ENCODE measurements around the gene MGAT3. TPM values are rescaled to one million over a fixed set of nuclear protein-coding genes. Genes with fewer than 3 reads are reported as not detected.

The MGAT3 gene
- total RNA-seq, 1 donor from 2014 or later, result 1.2 TPM

- Mint-ChIP-seq H3K27ac (peak overlapping the region; percentile 23), H3K4me1 (ENCODE audit: low read depth) (peaks cover 9% of the 10 kb centered on the region), H3K27me3 (ENCODE audit: insufficient read depth) (peaks cover 24% of the 10 kb centered on the region), H3K9me3 (no peaks in the 10 kb centered on the region), H3K4me3 (no peak overlapping the region), H3K36me3 (ENCODE audit: low read depth) (no peaks in the 10 kb centered on the region)
- no peak for DNase-seq (ENCODE audit: low spot score)
- intact Hi-C loops (cut with micrococcal nuclease), result no loop called here
Measured at GRCh38 chr22:39462443-39463221, 5.8 kb downstream of the MGAT3 start.

- DNase-seq (ENCODE audit: low spot score), result no peak
- Mint-ChIP-seq H3K27ac (no peak overlapping the region), H3K4me1 (ENCODE audit: low read depth) (peaks cover 9% of the 10 kb centered on the region), H3K4me3 (no peak overlapping the region), H3K36me3 (ENCODE audit: low read depth) (no peaks in the 10 kb centered on the region), H3K9me3 (no peaks in the 10 kb centered on the region), H3K27me3 (ENCODE audit: insufficient read depth) (peaks cover 20% of the 10 kb centered on the region)
- intact Hi-C loops (cut with micrococcal nuclease), result no loop called here
Measured at GRCh38 chr22:39463277-39463676, 6.5 kb downstream of the MGAT3 start.

- Mint-ChIP-seq H3K27ac (no peak overlapping the region), H3K4me3 (no peak overlapping the region)
- intact Hi-C loops (cut with micrococcal nuclease), result no loop called here
Measured at GRCh38 chr22:39463931-39464390, 7.1 kb downstream of the MGAT3 start.

GRCh38 chr22:39466228-39467006 is 9.6 kb downstream of the MGAT3 start:
- Mint-ChIP-seq H3K9me3 (no peaks in the 10 kb centered on the region), H3K4me3 (no peak overlapping the region), H3K36me3 (ENCODE audit: low read depth) (no peaks in the 10 kb centered on the region), H3K27ac (no peak overlapping the region), H3K27me3 (ENCODE audit: insufficient read depth) (no peaks in the 10 kb centered on the region), H3K4me1 (ENCODE audit: low read depth) (peaks cover 11% of the 10 kb centered on the region)
- DNase-seq (ENCODE audit: low spot score), result no peak
- intact Hi-C loops (cut with micrococcal nuclease), result no loop called here

More at GRCh38 chr22:39463931-39464390, 7.1 kb downstream of the MGAT3 start:
- DNase-seq (ENCODE audit: low spot score), result no peak
- Mint-ChIP-seq H3K27me3 (ENCODE audit: insufficient read depth) (peaks cover 13% of the 10 kb centered on the region), H3K4me1 (ENCODE audit: low read depth) (peaks cover 9% of the 10 kb centered on the region), H3K9me3 (no peaks in the 10 kb centered on the region), H3K36me3 (ENCODE audit: low read depth) (no peaks in the 10 kb centered on the region)

GRCh38 chr22:39467390-39467895 is 10.6 kb downstream of the MGAT3 start:
- intact Hi-C loops (cut with micrococcal nuclease), result no loop called here
- H3K4me3 Mint-ChIP-seq, result no peak overlapping the region
- H3K27ac Mint-ChIP-seq, result no peak overlapping the region
- no peaks in the 10 kb centered on the region for H3K9me3 Mint-ChIP-seq
- H3K27me3 Mint-ChIP-seq (ENCODE audit: insufficient read depth), result no peaks in the 10 kb centered on the region
- DNase-seq (ENCODE audit: low spot score), result no peak
- peaks cover 21% of the 10 kb centered on the region for H3K4me1 Mint-ChIP-seq (ENCODE audit: low read depth)
- H3K36me3 Mint-ChIP-seq (ENCODE audit: low read depth), result no peaks in the 10 kb centered on the region

GRCh38 chr22:39468487-39469325 is 11.9 kb downstream of the MGAT3 start:
- Mint-ChIP-seq H3K36me3 (ENCODE audit: low read depth) (no peaks in the 10 kb centered on the region), H3K27ac (no peak overlapping the region), H3K27me3 (ENCODE audit: insufficient read depth) (no peaks in the 10 kb centered on the region), H3K9me3 (no peaks in the 10 kb centered on the region), H3K4me1 (ENCODE audit: low read depth) (peaks cover 28% of the 10 kb centered on the region), H3K4me3 (no peak overlapping the region)
- intact Hi-C loops (cut with micrococcal nuclease), result no loop called here
- DNase-seq (ENCODE audit: low spot score), result no peak

- DNase-seq (ENCODE audit: low spot score), result no peak
Measured at GRCh38 chr22:39469326-39469680, 12.5 kb downstream of the MGAT3 start.

GRCh38 chr22:39469681-39470450 is 13.1 kb downstream of the MGAT3 start:
- DNase-seq (ENCODE audit: low spot score), result no peak
- Mint-ChIP-seq H3K9me3 (no peaks in the 10 kb centered on the region), H3K4me1 (ENCODE audit: low read depth) (peaks cover 28% of the 10 kb centered on the region), H3K36me3 (ENCODE audit: low read depth) (no peaks in the 10 kb centered on the region), H3K27ac (no peak overlapping the region), H3K27me3 (ENCODE audit: insufficient read depth) (no peaks in the 10 kb centered on the region), H3K4me3 (no peak overlapping the region)
- intact Hi-C loops (cut with micrococcal nuclease), result no loop called here

More at GRCh38 chr22:39469326-39469680, 12.5 kb downstream of the MGAT3 start:
- Mint-ChIP-seq H3K27ac (no peak overlapping the region), H3K9me3 (no peaks in the 10 kb centered on the region), H3K36me3 (ENCODE audit: low read depth) (no peaks in the 10 kb centered on the region), H3K27me3 (ENCODE audit: insufficient read depth) (no peaks in the 10 kb centered on the region), H3K4me3 (no peak overlapping the region), H3K4me1 (ENCODE audit: low read depth) (peaks cover 28% of the 10 kb centered on the region)
- intact Hi-C loops (cut with micrococcal nuclease), result no loop called here

- H3K27ac Mint-ChIP-seq, result no peak overlapping the region
- no peak for DNase-seq (ENCODE audit: low spot score)
- no peak overlapping the region for H3K4me3 Mint-ChIP-seq
- intact Hi-C loops (cut with micrococcal nuclease), result no loop called here
- no peaks in the 10 kb centered on the region for H3K27me3 Mint-ChIP-seq (ENCODE audit: insufficient read depth)
- H3K36me3 Mint-ChIP-seq (ENCODE audit: low read depth), result no peaks in the 10 kb centered on the region
- H3K9me3 Mint-ChIP-seq, result no peaks in the 10 kb centered on the region
- peaks cover 28% of the 10 kb centered on the region for H3K4me1 Mint-ChIP-seq (ENCODE audit: low read depth)
Measured at GRCh38 chr22:39470451-39471291, 13.9 kb downstream of the MGAT3 start.

GRCh38 chr22:39471381-39472141 is 14.7 kb downstream of the MGAT3 start:
- peak; percentile 27 for DNase-seq (ENCODE audit: low spot score)
- Mint-ChIP-seq H3K27ac (peak overlapping the region; percentile 67), H3K36me3 (ENCODE audit: low read depth) (no peaks in the 10 kb centered on the region), H3K27me3 (ENCODE audit: insufficient read depth) (no peaks in the 10 kb centered on the region), H3K4me3 (peak overlapping the region; percentile 52), H3K9me3 (no peaks in the 10 kb centered on the region), H3K4me1 (ENCODE audit: low read depth) (peaks cover 28% of the 10 kb centered on the region)
- intact Hi-C loops (cut with micrococcal nuclease), result no loop called here
